K562 (cell line): Measurements from ENCODE around the gene POLL. TPM values are rescaled to one million over a fixed set of nuclear protein-coding genes. Genes with fewer than 3 reads are reported as not detected.

Experiments
- ATAC-seq: fragments of 200-7000 bp; cut with Tn5 transposase; 3 replicates; pipeline ENCODE4 v1.9.1; 2020; ENCODE audit warnings: moderate library complexity
- BruUV-seq: library from RNA; stranded (reverse); fragments of 400-500 nt; replicated peaks from 2 replicates; lab custom pipeline; 2021; lab: Mats Ljungman, UMichigan
- CTCF ChIA-PET: fragments of 300-600 bp; formaldehyde crosslinking; extraction: SDS; loops from one replicate; lab custom pipeline; 2021; ENCODE audit warnings: low intra/inter-chr PET ratio; lab: Yijun Ruan, JAX
- POLR2A ChIA-PET: fragments of 300-600, 350-650 bp; sonication (Branson Sonifier 250); formaldehyde crosslinking; extraction: SDS; loops from one replicate; lab custom pipeline; 2021; ENCODE audit warnings: antibody characterized with exemption, inconsistent platforms; lab: Yijun Ruan, JAX
- DNase-seq, 4 experiments: peaks; one replicate each; pipeline versions ENCODE4 v3.0.0 to v3.0.0-alpha.2; 2011 to 2018; ENCODE audit warnings: low spot score in 3 of 4, mixed read lengths in 3 of 4; ENCODE audit errors: extremely low read depth in 1 of 4
- FAIRE-seq: peaks from 2 replicates; lab custom pipeline; 2011; peaks lifted over from hg19 to GRCh38; lab: Jason Lieb, UNC
- H2AFZ ChIP-seq: 2 replicates; pipeline ENCODE4 v1.6.0; 2011; ENCODE audit warnings: low read depth, low read length, control low read depth, inconsistent platforms
- H3K27ac ChIP-seq: fragments of 200-600 bp; 3 replicates; pipeline ENCODE4 v1.8.0; 2011; ENCODE audit warnings: low read depth, mild to moderate bottlenecking, control low read depth, inconsistent platforms, low read length, moderate library complexity, mixed read lengths; ENCODE audit errors: extremely low read depth
- H3K27me3 ChIP-seq, 2 experiments: fragments of 300-600 bp in 1 of 2; 2 replicates in 1 of 2; 3 replicates in 1 of 2; pipeline versions ENCODE4 v1.6.0 to v1.8.0; 2011; ENCODE audit warnings: inconsistent platforms in 2 of 2, low read length in 2 of 2, mild to moderate bottlenecking in 1 of 2, mixed read lengths in 1 of 2, moderate library complexity in 1 of 2; ENCODE audit not compliant: control insufficient read depth in 2 of 2, insufficient read depth in 2 of 2
- H3K36me3 ChIP-seq: fragments of 300-600 bp; 3 replicates; pipeline ENCODE4 v1.8.0; 2011; ENCODE audit warnings: mild to moderate bottlenecking, low read length, inconsistent platforms; ENCODE audit not compliant: control insufficient read depth, insufficient read depth
- H3K4me1 ChIP-seq, 2 experiments: fragments of 200-600 bp in 1 of 2; replicated peaks in 1 of 2; 2 replicates in 1 of 2; 3 replicates in 1 of 2; pipeline versions ENCODE4 v1.5.1 to v1.8.0; 2011; ENCODE audit warnings: inconsistent platforms in 2 of 2, low read length in 2 of 2, mild to moderate bottlenecking in 1 of 2, mixed read lengths in 1 of 2, moderate library complexity in 1 of 2; ENCODE audit not compliant: control insufficient read depth in 2 of 2, insufficient read depth in 2 of 2
- H3K4me2 ChIP-seq: 2 replicates; pipeline ENCODE4 v1.6.1; 2011; ENCODE audit warnings: low read length, control low read depth, inconsistent platforms, mixed read lengths; ENCODE audit not compliant: insufficient read depth
- H3K4me3 ChIP-seq: fragments of 200-600 bp; sonication (generic), shearing (Covaris generic); 2 replicates; pipeline ENCODE4 v1.5.1; 2016; ENCODE audit warnings: control low read depth, inconsistent platforms
- H3K79me2 ChIP-seq: fragments of 200-600 bp; 3 replicates; pipeline ENCODE4 v1.8.0; 2011; ENCODE audit warnings: low read length, inconsistent platforms; ENCODE audit not compliant: control insufficient read depth, insufficient read depth
- H3K9ac ChIP-seq, 2 experiments: 2 replicates each; pipeline versions ENCODE4 v1.6.0 to v1.6.1; 2011; ENCODE audit warnings: low read depth in 2 of 2, low read length in 2 of 2, control low read depth in 1 of 2, inconsistent platforms in 1 of 2, mild to moderate bottlenecking in 1 of 2, mixed read lengths in 1 of 2; ENCODE audit not compliant: insufficient read depth in 1 of 2
- H3K9me1 ChIP-seq: one replicate; pipeline ENCODE4 v1.6.0; 2011; ENCODE audit warnings: inconsistent platforms, mild to moderate bottlenecking, low read length, moderate library complexity; ENCODE audit not compliant: control insufficient read depth, insufficient read depth
- H3K9me3 ChIP-seq: replicated peaks from 2 replicates; pipeline ENCODE4 v1.5.1; 2011; ENCODE audit warnings: low read depth, low read length, inconsistent platforms; ENCODE audit not compliant: control insufficient read depth, insufficient read depth
- H4K20me1 ChIP-seq: replicated peaks from 2 replicates; pipeline ENCODE4 v1.6.1; 2011; ENCODE audit warnings: low read length, inconsistent platforms, mixed read lengths; ENCODE audit not compliant: control insufficient read depth, insufficient read depth
- CBX8 ChIP-seq: fragments of 200-600 bp; sonication (generic); IDR thresholded peaks from 2 replicates; pipeline ENCODE4 v1.6.1; 2012; ENCODE audit warnings: borderline replicate concordance, mixed run types, low read depth, mild to moderate bottlenecking, moderate library complexity, mixed read lengths, low read length, control low read depth, inconsistent platforms; ENCODE audit not compliant: poor library complexity, severe bottlenecking; ENCODE audit errors: extremely low read depth
- FOXP4 ChIP-seq: sonication (generic); formaldehyde crosslinking; IDR thresholded peaks from 2 replicates; pipeline ENCODE4 v1.8.0; 2022; ENCODE audit warnings: mild to moderate bottlenecking, missing genetic modification reagents, borderline replicate concordance
- GABPB2 ChIP-seq: fragments of 250-450 bp; sonication (Bioruptor Pico); conservative IDR thresholded peaks from 2 replicates; pipeline ENCODE4 v1.5.1; 2021; ENCODE audit warnings: mild to moderate bottlenecking
- SAP30 ChIP-seq: fragments of 200-600 bp; sonication (generic); IDR thresholded peaks from 2 replicates; pipeline ENCODE4 v1.6.1; 2012; ENCODE audit warnings: borderline replicate concordance, low read depth, mild to moderate bottlenecking, moderate library complexity, low read length, control low read depth, inconsistent platforms; ENCODE audit not compliant: insufficient read depth, poor library complexity, severe bottlenecking
- TRIM25 ChIP-seq: fragments of 450-650 bp; IDR thresholded peaks from 2 replicates; pipeline ENCODE4 v1.7.0; 2016; ENCODE audit warnings: borderline replicate concordance
- ZBTB1 ChIP-seq: sonication (generic); formaldehyde crosslinking; IDR thresholded peaks from 2 replicates; pipeline ENCODE4 v1.8.1; 2023; ENCODE audit warnings: missing genetic modification reagents, low read depth, mild to moderate bottlenecking, borderline replicate concordance
- ZNF197 ChIP-seq: fragments of 200-800 bp; sonication (Bioruptor generic); IDR thresholded peaks from 2 replicates; pipeline ENCODE4 v1.6.1; 2016; ENCODE audit warnings: low read depth, missing genetic modification characterization, missing compliant biosample characterization
- ZNF785 ChIP-seq: fragments of 250-450 bp; sonication (Bioruptor Pico); IDR thresholded peaks from 2 replicates; pipeline ENCODE4 v1.4.0; 2020; ENCODE audit warnings: mild to moderate bottlenecking
- WGBS: fragments of 100-300 bp; shearing (Covaris generic); methylation state at CpG from one replicate; pipeline ENCODE4 v1.1.6; 2016; ENCODE audit warnings: low coverage, mixed read lengths; ENCODE audit not compliant: insufficient coverage; ENCODE audit errors: missing lambda C conversion rate; 5-methylcytosine and 5-hydroxymethylcytosine counted together
- in situ Hi-C: fragments of 300-500 bp; cut with MboI; formaldehyde crosslinking; loops from 4 replicates; pipeline ENCODE4 v1.15.0; 2018; ENCODE audit warnings: inconsistent platforms, mixed read lengths
- intact Hi-C: fragments of 100-400 bp; cut with micrococcal nuclease; formaldehyde crosslinking; loops from 2 replicates; pipeline ENCODE4 v1.14.2; 2022
- polyA plus RNA-seq, 8 experiments: library from polyadenylated mRNA; depleted of rRNA in 4 of 8; stranded (reverse) in 5 of 8; unstranded in 3 of 8; fragments of >200 nt; fragmentation: Nextera tagmentation in 2 of 8; fragmentation: Illumina TruSeq in 1 of 8; extraction: Ambion mirVana in 2 of 8; extraction: Trizol in 1 of 8; gene quantifications; 2 replicates each; pipeline versions ENCODE4 v1.2.1 to v1.2.3, GENCODE V29; 2011 to 2014; ENCODE audit warnings: inconsistent platforms in 1 of 8, missing spikeins in 1 of 8
- total RNA-seq, 7 experiments: library from RNA; depleted of rRNA in 6 of 7; stranded (reverse); fragments of >200 nt in 6 of 7; fragmentation: Illumina TruSeq in 2 of 7; extraction: Trizol in 2 of 7; gene quantifications; 2 replicates each; pipeline versions ENCODE4 v1.2.1 to v1.2.3, GENCODE V29; 2011 to 2021; ENCODE audit warnings: low replicate concordance in 1 of 7

Gene POLL
- total and polyA plus RNA-seq, 9 of the 15 experiments (the other 6 are each of a cell fraction or from before 2014, with no cell fraction given) = 1.2 to 18.7 (median 10.9) TPM

- H3K27ac ChIP-seq = no peak overlapping the region
- H3K79me2 ChIP-seq = no peaks in the 10 kb centered on the region
- no peak overlapping the region for H3K4me2 ChIP-seq
- 64% methylated on average over 1 of the region's 3 CpGs for WGBS
- BruUV-seq = no TSS peak
- no peak overlapping the region for H2AFZ ChIP-seq
- H4K20me1 ChIP-seq = no peaks in the 10 kb centered on the region
- no peak for DNase-seq
- in situ Hi-C loops = no loop called here
- H3K9ac ChIP-seq = no peak overlapping the region
- H3K9me1 ChIP-seq = no peaks in the 10 kb centered on the region
- H3K36me3 ChIP-seq = no peaks in the 10 kb centered on the region
- H3K27me3 ChIP-seq = no peaks in the 10 kb centered on the region
- CTCF ChIA-PET = no interaction called here
- no peak for FAIRE-seq
- H3K4me3 ChIP-seq = no peak overlapping the region
- no peak for TF ChIP-seq TRIM25
- TF ChIP-seq FOXP4 (CRISPR knock-in tag) = no peak
- TF ChIP-seq SAP30 = no peak
- TF ChIP-seq ZNF785 (CRISPR knock-in tag) = no peak
- TF ChIP-seq ZNF197 (CRISPR knock-in tag) = no peak
- no peak for TF ChIP-seq ZBTB1 (CRISPR knock-in tag)
- no peak for TF ChIP-seq GABPB2 (CRISPR knock-in tag)
- no peak for TF ChIP-seq CBX8
- TF ChIP-seq, all 486 proteins: peak for 0
- no peak for ATAC-seq
- intact Hi-C loops = no loop called here
- Histone ChIP-seq H3K9me3 (no peaks in the 10 kb centered on the region), H3K4me1 (no peaks in the 10 kb centered on the region; a peak in 2 of 5 replicates)
- POLR2A ChIA-PET = interaction anchor here (0.7 to 1.4 kb wide), 2 partner anchors 17 to 46 kb away, joined by 3 to 4 read pairs; no protein-coding TSS in a partner anchor
Observed at GRCh38 chr10:101613646-101614045, 25.6 kb upstream of the POLL start.
